GM21447 (cell line): ENCODE measurements around the gene TRIM49D1.
"Not testable (repeated sequence)": the region's sequence is repeated elsewhere in the genome, so short reads cannot be mapped to it uniquely, and the experiment has no call there.

ENCODE experiments used
- ATAC-seq: cut with Tn5 transposase; IDR thresholded peaks from one replicate; pipeline ENCODE4 v1.9.1; 2021; ENCODE audit not compliant: unreplicated experiment

Gene TRIM49D1

GRCh38 chr11:89922195-89922660 lies at the start of gene TRIM49D1:
Gene TRIM49D1, minus strand, starts transcription at chr11:89922245. Its CDS starts 4,535 bp downstream, at chr11:89917710.
- ATAC-seq = no peak

- not testable (repeated sequence) for ATAC-seq
Measured at GRCh38 chr11:89965737-89966136, 43.7 kb upstream of the TRIM49D1 start, which contains the start of gene TRIM64. Gene TRIM64, plus strand, starts transcription at chr11:89966037. Its CDS starts 2,467 bp downstream, at chr11:89968504.

GRCh38 chr11:89960833-89961232 lies 38.8 kb upstream of the TRIM49D1 start:
- not testable (repeated sequence) for ATAC-seq

- not testable (repeated sequence) for ATAC-seq
Measured at GRCh38 chr11:89923764-89924163, 1.7 kb upstream of the TRIM49D1 start, which contains the start of gene TRIM49D2. Gene TRIM49D2, plus strand, starts transcription at chr11:89924064. Its CDS starts 2,698 bp downstream, at chr11:89926762.

- ATAC-seq = not testable (repeated sequence)
Measured at GRCh38 chr11:89900809-89901208, 21.2 kb downstream of the TRIM49D1 start.

- not testable (repeated sequence) for ATAC-seq
Measured at GRCh38 chr11:89893245-89893644, 28.8 kb downstream of the TRIM49D1 start.

- not testable (repeated sequence) for ATAC-seq
Measured at GRCh38 chr11:89877511-89877910, 44.5 kb downstream of the TRIM49D1 start.

- not testable (repeated sequence) for ATAC-seq
Measured at GRCh38 chr11:89872588-89872987, 49.5 kb downstream of the TRIM49D1 start.

- not testable (repeated sequence) for ATAC-seq
Measured at GRCh38 chr11:89865223-89865622, 56.8 kb downstream of the TRIM49D1 start.

- not testable (repeated sequence) for ATAC-seq
Measured at GRCh38 chr11:89863906-89864704, 57.9 kb downstream of the TRIM49D1 start.
